ENCODE measurements around the gene MAP2K6. TPM values are rescaled to one million over a fixed set of nuclear protein-coding genes. Genes with fewer than 3 reads are reported as not detected.

MAP2K6 gene
- total RNA-seq, 2 donors from 2014 or later: 59.0 to 83.3 TPM

GRCh38 chr17:69406941-69407340 is 7.6 kb upstream of the MAP2K6 start:
- H3K27ac ChIP-seq: no peak overlapping the region
- no peaks in the 10 kb centered on the region for H3K36me3 ChIP-seq
- no peak overlapping the region for H3K9ac ChIP-seq (ENCODE audit: low read depth in 2 of 2, low read length in 2 of 2)
- no peaks in the 10 kb centered on the region for H3K9me3 ChIP-seq
- no peak overlapping the region for H3K4me3 ChIP-seq
- no peaks in the 10 kb centered on the region for H3K27me3 ChIP-seq
- no peaks in the 10 kb centered on the region for H3K4me1 ChIP-seq
- no peak for TF ChIP-seq CTCF (IDR thresholded peaks at IDR 0.05)
- intact Hi-C loops (cut with DNase I): no loop called here
- DNase-seq: no peak

- Histone ChIP-seq H3K27ac (no peak overlapping the region), H3K27me3 (no peaks in the 10 kb centered on the region), H3K4me3 (no peak overlapping the region), H3K9me3 (no peaks in the 10 kb centered on the region), H3K9ac (ENCODE audit: low read depth in 2 of 2, low read length in 2 of 2) (no peak overlapping the region), H3K4me1 (no peaks in the 10 kb centered on the region), H3K36me3 (no peaks in the 10 kb centered on the region)
- no peak for DNase-seq
- no peak for TF ChIP-seq CTCF (IDR thresholded peaks at IDR 0.05)
- intact Hi-C loops (cut with DNase I): no loop called here
Observed at GRCh38 chr17:69407759-69408158, 6.7 kb upstream of the MAP2K6 start.

- H3K4me3 ChIP-seq: no peak overlapping the region
- intact Hi-C loops (cut with DNase I): loop anchor here (5.0 kb wide), 1 partner anchor 97 kb away; no protein-coding TSS in a partner anchor
Observed at GRCh38 chr17:69410671-69411070, 3.8 kb upstream of the MAP2K6 start.

GRCh38 chr17:69411766-69412165 is 2.7 kb upstream of the MAP2K6 start:
- no peak for TF ChIP-seq CTCF (IDR thresholded peaks at IDR 0.05)
- Histone ChIP-seq H3K4me3 (no peak overlapping the region), H3K9ac (ENCODE audit: low read depth in 2 of 2, low read length in 2 of 2) (no peak overlapping the region), H3K36me3 (no peaks in the 10 kb centered on the region), H3K4me1 (no peaks in the 10 kb centered on the region), H3K27me3 (no peaks in the 10 kb centered on the region), H3K9me3 (no peaks in the 10 kb centered on the region), H3K27ac (no peak overlapping the region)
- intact Hi-C loops (cut with DNase I): loop anchor here (5.0 kb wide), 1 partner anchor 96 kb away; no protein-coding TSS in a partner anchor
- DNase-seq: no peak

More at GRCh38 chr17:69410671-69411070, 3.8 kb upstream of the MAP2K6 start:
- Histone ChIP-seq H3K27me3 (no peaks in the 10 kb centered on the region), H3K9me3 (no peaks in the 10 kb centered on the region), H3K36me3 (no peaks in the 10 kb centered on the region), H3K4me1 (no peaks in the 10 kb centered on the region), H3K9ac (ENCODE audit: low read depth in 2 of 2, low read length in 2 of 2) (no peak overlapping the region), H3K27ac (no peak overlapping the region)
- no peak for DNase-seq
- no peak for TF ChIP-seq CTCF (IDR thresholded peaks at IDR 0.05)

GRCh38 chr17:69412251-69412671 is 2.2 kb upstream of the MAP2K6 start:
- TF ChIP-seq CTCF (IDR thresholded peaks at IDR 0.05): no peak
- Histone ChIP-seq H3K9ac (ENCODE audit: low read depth in 2 of 2, low read length in 2 of 2) (no peak overlapping the region), H3K9me3 (no peaks in the 10 kb centered on the region), H3K4me1 (peaks cover under 1% of the 10 kb centered on the region), H3K27ac (no peak overlapping the region), H3K27me3 (no peaks in the 10 kb centered on the region), H3K4me3 (no peak overlapping the region), H3K36me3 (no peaks in the 10 kb centered on the region)
- no peak for DNase-seq
- intact Hi-C loops (cut with DNase I): loop anchor here (5.0 kb wide), 1 partner anchor 95 kb away; no protein-coding TSS in a partner anchor

Data from colonic mucosa (tissue), 4 donors.